Activated CD4-positive, alpha-beta memory T cell treated with anti-CD3 and anti-CD28 coated beads for 36 hours (primary cell): ENCODE measurements around the gene CCDC60. TPM values are rescaled to one million over a fixed set of nuclear protein-coding genes. Genes with fewer than 3 reads are reported as not detected.

Experiments
- CTCF ChIA-PET: fragments of 350-600 bp; sonication (Branson Sonifier 250); formaldehyde crosslinking; loops from one replicate; lab custom pipeline; 2021; ENCODE audit warnings: antibody characterized with exemption, inconsistent platforms; lab: Charles Lee
- POLR2A ChIA-PET: fragments of 350-600 bp; sonication (Branson Sonifier 250); formaldehyde crosslinking; loops from one replicate; lab custom pipeline; 2021; ENCODE audit warnings: antibody characterized with exemption; lab: Charles Lee
- DNase-seq: peaks from one replicate; pipeline ENCODE4 v3.0.0-alpha.2; 2020
- H3K27ac Mint-ChIP-seq: one replicate; pipeline ENCODE4 v1.8.0; 2021; ENCODE audit warnings: mixed read lengths
- H3K27me3 Mint-ChIP-seq: one replicate; pipeline ENCODE4 v1.8.0; 2021; ENCODE audit warnings: mixed read lengths
- H3K36me3 Mint-ChIP-seq: one replicate; pipeline ENCODE4 v1.8.0; 2021; ENCODE audit warnings: mixed read lengths
- H3K4me1 Mint-ChIP-seq: one replicate; pipeline ENCODE4 v1.8.0; 2021; ENCODE audit warnings: low read depth, mixed read lengths
- H3K4me3 Mint-ChIP-seq: one replicate; pipeline ENCODE4 v1.8.0; 2021; ENCODE audit warnings: mild to moderate bottlenecking, mixed read lengths
- H3K9me3 Mint-ChIP-seq: one replicate; pipeline ENCODE4 v1.8.0; 2021; ENCODE audit warnings: mixed read lengths
- intact Hi-C: fragments of 100-400 bp; cut with micrococcal nuclease; formaldehyde crosslinking; loops from one replicate; pipeline ENCODE4 v1.15.1; 2023
- total RNA-seq, 2 experiments: library from RNA; stranded (reverse); gene quantifications; one replicate each; pipeline ENCODE4 v1.2.3, GENCODE V29; 2021

The CCDC60 gene
- total RNA-seq, 2 experiments from 2014 or later = not detected

GRCh38 chr12:119576118-119576810 is 241.7 kb downstream of the CCDC60 start:
- Mint-ChIP-seq H3K9me3 (no peaks in the 10 kb centered on the region), H3K27me3 (peaks cover 17% of the 10 kb centered on the region), H3K36me3 (no peaks in the 10 kb centered on the region), H3K4me3 (no peak overlapping the region), H3K27ac (no peak overlapping the region), H3K4me1 (peaks cover 2% of the 10 kb centered on the region)
- CTCF ChIA-PET = no interaction called here
- intact Hi-C loops = no loop called here
- no peak for DNase-seq
- POLR2A ChIA-PET = no interaction called here

GRCh38 chr12:119576915-119577314 is 242.4 kb downstream of the CCDC60 start:
- H3K9me3 Mint-ChIP-seq = no peaks in the 10 kb centered on the region
- no peak overlapping the region for H3K27ac Mint-ChIP-seq
- no peak overlapping the region for H3K4me3 Mint-ChIP-seq
- peaks cover 17% of the 10 kb centered on the region for H3K27me3 Mint-ChIP-seq
- peaks cover 2% of the 10 kb centered on the region for H3K4me1 Mint-ChIP-seq
- intact Hi-C loops = no loop called here
- no peaks in the 10 kb centered on the region for H3K36me3 Mint-ChIP-seq
- no peak for DNase-seq
- ChIA-PET CTCF (no interaction called here), POLR2A (no interaction called here)

GRCh38 chr12:119578112-119578511 is 243.6 kb downstream of the CCDC60 start:
- peaks cover 2% of the 10 kb centered on the region for H3K4me1 Mint-ChIP-seq
- H3K9me3 Mint-ChIP-seq = no peaks in the 10 kb centered on the region
- H3K27ac Mint-ChIP-seq = no peak overlapping the region
- no peaks in the 10 kb centered on the region for H3K36me3 Mint-ChIP-seq
- H3K27me3 Mint-ChIP-seq = peaks cover 17% of the 10 kb centered on the region
- ChIA-PET POLR2A (no interaction called here), CTCF (interaction anchor here (1.2 kb wide), 1 partner anchor 14 kb away, joined by 3 read pairs; no protein-coding TSS in a partner anchor)
- intact Hi-C loops = no loop called here
- no peak overlapping the region for H3K4me3 Mint-ChIP-seq
- peak; percentile 45 for DNase-seq

GRCh38 chr12:119589097-119589496 is 254.6 kb downstream of the CCDC60 start:
- ChIA-PET POLR2A (no interaction called here), CTCF (no interaction called here)
- no peak overlapping the region for H3K4me3 Mint-ChIP-seq
- H3K4me1 Mint-ChIP-seq = peaks cover under 1% of the 10 kb centered on the region
- intact Hi-C loops = no loop called here
- H3K27me3 Mint-ChIP-seq = peaks cover 34% of the 10 kb centered on the region
- no peak for DNase-seq
- H3K27ac Mint-ChIP-seq = no peak overlapping the region
- no peaks in the 10 kb centered on the region for H3K9me3 Mint-ChIP-seq
- H3K36me3 Mint-ChIP-seq = no peaks in the 10 kb centered on the region

DNA sequence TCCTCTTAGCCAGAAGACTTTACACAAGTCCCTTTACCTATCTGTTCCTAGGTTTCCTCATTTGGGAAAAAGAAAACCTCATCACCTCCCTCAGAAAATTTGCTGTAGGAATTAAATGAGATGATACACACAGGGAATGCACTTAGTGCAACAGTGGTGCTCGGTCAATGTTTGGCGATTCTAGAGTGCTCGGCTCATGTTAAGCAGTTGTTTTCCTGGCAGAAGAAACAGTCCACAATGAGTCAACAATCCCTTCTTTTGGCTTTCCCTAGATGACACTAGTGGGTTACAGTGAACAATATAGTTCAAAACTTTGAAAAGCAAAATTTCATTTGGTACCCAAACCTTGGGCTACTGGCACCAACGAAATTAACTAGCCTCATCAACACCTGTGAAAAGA is 255.1 kb downstream of the CCDC60 start:
- intact Hi-C loops = no loop called here
- no peak overlapping the region for H3K4me3 Mint-ChIP-seq
- H3K36me3 Mint-ChIP-seq = no peaks in the 10 kb centered on the region
- peaks cover 6% of the 10 kb centered on the region for H3K4me1 Mint-ChIP-seq
- POLR2A ChIA-PET = no interaction called here
- CTCF ChIA-PET = no interaction called here
- no peaks in the 10 kb centered on the region for H3K9me3 Mint-ChIP-seq
- H3K27ac Mint-ChIP-seq = no peak overlapping the region
- no peak for DNase-seq
- H3K27me3 Mint-ChIP-seq = peaks cover 39% of the 10 kb centered on the region

Other genes starting within 250 kb of the CCDC60 start
- not detected for gene HSPB8, start 155.8 kb upstream of the CCDC60 start, total RNA-seq